RWPE2 (cell line): ENCODE measurements around the gene KIRREL3.

Experiments
- ATAC-seq: fragments of 200-7000 bp; cut with Tn5 transposase; 3 replicates; pipeline ENCODE4 v1.9.1; 2021; ENCODE audit warnings: low read depth
- DNase-seq: peaks from one replicate; pipeline ENCODE4 v3.0.0-alpha.2; 2020; ENCODE audit warnings: low spot score
- H3K27ac ChIP-seq: fragments of 450-650 bp; 2 replicates; pipeline ENCODE4 v1.5.1; 2017; ENCODE audit warnings: mild to moderate bottlenecking; ENCODE audit not compliant: poor library complexity, severe bottlenecking
- H3K27me3 ChIP-seq: fragments of 250-450 bp; sonication (Bioruptor Pico); 2 replicates; pipeline ENCODE4 v1.5.1; 2021; ENCODE audit warnings: mild to moderate bottlenecking, moderate library complexity; ENCODE audit not compliant: insufficient read depth, poor library complexity, severe bottlenecking
- H3K36me3 ChIP-seq: fragments of 250-450 bp; sonication (Bioruptor Pico); 2 replicates; pipeline ENCODE4 v1.5.1; 2020; ENCODE audit warnings: low read depth, mild to moderate bottlenecking, moderate library complexity
- H3K4me1 ChIP-seq: fragments of 250-450 bp; sonication (Bioruptor Pico); 2 replicates; pipeline ENCODE4 v1.5.1; 2021; ENCODE audit warnings: mild to moderate bottlenecking, moderate library complexity; ENCODE audit not compliant: insufficient read depth, poor library complexity, severe bottlenecking
- H3K4me3 ChIP-seq: fragments of 250-450 bp; sonication (Bioruptor Pico); 2 replicates; pipeline ENCODE4 v1.5.1; 2021; ENCODE audit warnings: mild to moderate bottlenecking, moderate library complexity; ENCODE audit not compliant: severe bottlenecking
- H3K9me3 ChIP-seq: fragments of 250-450 bp; sonication (Bioruptor Pico); 2 replicates; pipeline ENCODE4 v1.5.1; 2021; ENCODE audit warnings: mild to moderate bottlenecking, moderate library complexity; ENCODE audit not compliant: severe bottlenecking
- TF ChIP-seq, protein P1 (sequence below): fragments of 450-650 bp; IDR thresholded peaks from one replicate; pipeline ENCODE4 v1.5.1; 2017; ENCODE audit warnings: mild to moderate bottlenecking, moderate library complexity; ENCODE audit not compliant: poor library complexity, severe bottlenecking

Gene KIRREL3

DNA sequence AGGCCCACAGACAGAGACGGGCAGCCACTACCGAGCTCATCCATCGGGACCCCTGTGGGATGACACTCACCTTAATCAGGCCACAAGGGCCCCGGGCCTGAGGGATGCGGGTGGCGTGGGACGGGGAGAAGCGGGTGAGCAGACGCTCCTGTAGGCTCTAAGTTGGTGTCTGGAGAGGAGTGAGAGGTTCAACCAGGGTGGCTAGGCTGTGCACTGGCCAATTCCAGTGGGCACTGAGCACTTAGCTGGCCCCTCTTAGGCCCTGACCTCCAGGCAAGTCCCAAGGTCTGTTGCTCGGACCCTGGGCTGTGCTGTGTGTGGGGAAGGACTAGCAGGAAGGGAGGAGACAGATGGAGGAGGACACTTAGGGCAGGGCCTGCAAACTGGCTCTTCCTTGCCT, 505.7 kb downstream of the KIRREL3 start:
- Histone ChIP-seq H3K36me3 (no peaks in the 10 kb centered on the region), H3K4me1 (no peaks in the 10 kb centered on the region), H3K4me3 (no peak overlapping the region), H3K9me3 (no peaks in the 10 kb centered on the region), H3K27me3 (peaks cover 1% of the 10 kb centered on the region), H3K27ac (no peak overlapping the region)
- ATAC-seq (no peak), DNase-seq (no peak)
- TF ChIP-seq, protein P1, sequence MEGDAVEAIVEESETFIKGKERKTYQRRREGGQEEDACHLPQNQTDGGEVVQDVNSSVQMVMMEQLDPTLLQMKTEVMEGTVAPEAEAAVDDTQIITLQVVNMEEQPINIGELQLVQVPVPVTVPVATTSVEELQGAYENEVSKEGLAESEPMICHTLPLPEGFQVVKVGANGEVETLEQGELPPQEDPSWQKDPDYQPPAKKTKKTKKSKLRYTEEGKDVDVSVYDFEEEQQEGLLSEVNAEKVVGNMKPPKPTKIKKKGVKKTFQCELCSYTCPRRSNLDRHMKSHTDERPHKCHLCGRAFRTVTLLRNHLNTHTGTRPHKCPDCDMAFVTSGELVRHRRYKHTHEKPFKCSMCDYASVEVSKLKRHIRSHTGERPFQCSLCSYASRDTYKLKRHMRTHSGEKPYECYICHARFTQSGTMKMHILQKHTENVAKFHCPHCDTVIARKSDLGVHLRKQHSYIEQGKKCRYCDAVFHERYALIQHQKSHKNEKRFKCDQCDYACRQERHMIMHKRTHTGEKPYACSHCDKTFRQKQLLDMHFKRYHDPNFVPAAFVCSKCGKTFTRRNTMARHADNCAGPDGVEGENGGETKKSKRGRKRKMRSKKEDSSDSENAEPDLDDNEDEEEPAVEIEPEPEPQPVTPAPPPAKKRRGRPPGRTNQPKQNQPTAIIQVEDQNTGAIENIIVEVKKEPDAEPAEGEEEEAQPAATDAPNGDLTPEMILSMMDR = no peak

DNA sequence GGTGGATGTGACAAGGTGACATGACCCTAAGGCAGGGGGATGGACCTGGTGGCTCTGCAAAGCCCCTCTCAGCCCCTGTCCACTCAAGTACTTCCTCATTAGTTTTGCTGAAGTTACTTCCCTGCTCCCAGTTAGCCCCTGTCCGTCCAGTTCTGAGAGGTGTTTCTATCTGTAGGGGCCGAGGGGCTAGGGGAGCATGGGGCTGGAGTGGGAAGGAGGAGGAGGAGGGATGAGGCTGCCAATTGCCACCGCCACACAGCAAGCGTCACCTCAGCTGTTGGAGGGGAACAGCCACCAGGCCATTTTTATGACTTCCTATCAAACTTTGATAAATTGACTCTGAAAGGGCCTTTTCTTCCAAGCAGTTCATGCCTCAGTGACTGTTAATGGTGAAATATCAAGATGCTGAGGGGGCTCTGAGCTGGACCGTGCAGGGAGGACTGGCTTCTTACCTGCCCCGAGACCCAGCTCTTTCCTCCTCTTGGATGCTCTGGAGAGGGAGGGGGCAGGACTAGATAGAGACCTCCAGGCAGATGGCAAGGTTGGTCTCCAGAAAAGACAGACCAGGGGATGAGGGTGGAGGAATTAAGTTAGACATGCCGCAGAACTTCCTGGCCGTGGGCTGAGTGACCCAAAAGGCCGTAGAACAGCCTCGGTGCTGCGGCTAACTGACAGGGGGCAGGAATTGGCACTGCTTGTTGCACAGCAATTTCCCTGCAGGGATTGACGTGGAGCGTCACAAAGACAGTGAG, 508.1 kb downstream of the KIRREL3 start:
- Histone ChIP-seq H3K27ac (no peak overlapping the region), H3K36me3 (no peaks in the 10 kb centered on the region), H3K27me3 (no peaks in the 10 kb centered on the region), H3K9me3 (no peaks in the 10 kb centered on the region), H3K4me3 (no peak overlapping the region), H3K4me1 (no peaks in the 10 kb centered on the region)
- DNase-seq (no peak), ATAC-seq (no peak)
- TF ChIP-seq, protein P1 = no peak

DNA sequence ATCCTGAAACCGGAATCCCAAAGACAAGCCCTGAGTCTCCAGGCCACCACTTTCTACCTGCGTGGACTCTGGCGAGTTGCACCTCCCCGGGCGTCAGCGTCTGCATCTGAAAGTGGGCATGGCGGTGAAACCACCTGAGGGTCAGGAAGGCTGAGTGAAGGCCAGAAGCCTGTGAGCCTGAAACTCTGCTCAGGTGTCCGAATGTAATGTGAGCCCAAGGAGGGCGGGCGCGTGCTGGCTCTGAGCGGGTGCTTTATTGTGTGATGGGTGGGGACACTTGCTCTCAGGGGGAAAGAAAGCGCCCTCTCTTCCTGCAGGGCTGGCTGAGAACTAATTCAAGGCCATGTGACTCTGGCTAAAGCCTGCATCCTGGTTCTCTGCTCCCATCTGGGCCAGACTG, 509.5 kb downstream of the KIRREL3 start:
- H3K9me3 ChIP-seq = no peaks in the 10 kb centered on the region
- TF ChIP-seq, protein P1 = no peak
- H3K4me1 ChIP-seq = no peaks in the 10 kb centered on the region
- no peaks in the 10 kb centered on the region for H3K27me3 ChIP-seq
- no peak for ATAC-seq
- H3K4me3 ChIP-seq = no peak overlapping the region
- H3K36me3 ChIP-seq = no peaks in the 10 kb centered on the region
- no peak overlapping the region for H3K27ac ChIP-seq
- no peak for DNase-seq

DNA sequence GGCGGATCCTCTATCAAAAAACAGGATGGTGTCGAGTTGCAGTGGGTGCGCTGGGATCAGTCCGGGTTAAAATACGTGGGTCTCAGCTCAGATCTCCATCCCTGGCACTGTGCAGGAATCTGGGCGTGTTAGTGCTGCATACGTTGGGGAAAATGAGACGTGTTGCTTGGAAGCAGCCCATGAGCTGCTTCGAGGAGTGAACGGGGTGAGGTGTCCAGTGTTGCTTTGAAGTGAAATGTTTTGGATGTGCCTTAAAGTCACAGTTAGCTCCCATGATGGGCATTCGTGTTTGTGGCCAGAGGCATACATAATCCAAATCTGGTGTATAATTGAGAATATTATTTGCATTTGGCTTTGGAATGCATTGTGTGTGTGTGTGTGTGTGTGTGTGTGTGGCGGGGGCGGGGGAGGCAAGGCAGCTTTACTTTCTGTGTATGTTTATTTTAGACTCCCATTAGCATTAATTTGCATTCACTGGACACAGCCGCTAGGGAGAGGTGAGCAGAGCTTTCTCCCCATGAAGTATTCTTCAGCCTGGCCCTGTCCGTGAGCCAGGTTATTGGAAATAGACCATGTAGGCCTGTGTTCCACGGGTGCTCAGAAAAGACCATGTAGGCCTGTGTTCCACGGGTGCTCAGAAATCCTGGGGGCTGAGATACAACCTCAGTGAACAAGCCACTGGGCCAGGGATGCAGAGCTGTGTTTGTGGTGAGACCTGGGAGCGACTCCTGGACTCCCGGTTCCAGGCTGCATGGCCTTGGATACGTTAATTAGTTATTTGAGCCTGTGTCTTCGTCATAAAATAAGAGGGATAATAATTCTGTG, 510.5 kb downstream of the KIRREL3 start:
- H3K36me3 ChIP-seq = no peaks in the 10 kb centered on the region
- H3K4me1 ChIP-seq = no peaks in the 10 kb centered on the region
- ATAC-seq (no peak), DNase-seq (no peak)
- no peaks in the 10 kb centered on the region for H3K27me3 ChIP-seq
- TF ChIP-seq, protein P1 = no peak
- H3K27ac ChIP-seq = no peak overlapping the region
- H3K4me3 ChIP-seq = no peak overlapping the region
- H3K9me3 ChIP-seq = no peaks in the 10 kb centered on the region
